Stimulated activated CD4-positive, alpha-beta T cell treated with anti-CD3 and anti-CD28 coated beads, Interleukin-1b, Interleukin-23, amount 100 ng/mL, for 48 hours (primary cell): ENCODE data around the gene PRAC2.

Experiments used
- DNase-seq: peaks from one replicate; pipeline ENCODE4 v3.0.0-alpha.2; 2020

Gene PRAC2

DNA sequence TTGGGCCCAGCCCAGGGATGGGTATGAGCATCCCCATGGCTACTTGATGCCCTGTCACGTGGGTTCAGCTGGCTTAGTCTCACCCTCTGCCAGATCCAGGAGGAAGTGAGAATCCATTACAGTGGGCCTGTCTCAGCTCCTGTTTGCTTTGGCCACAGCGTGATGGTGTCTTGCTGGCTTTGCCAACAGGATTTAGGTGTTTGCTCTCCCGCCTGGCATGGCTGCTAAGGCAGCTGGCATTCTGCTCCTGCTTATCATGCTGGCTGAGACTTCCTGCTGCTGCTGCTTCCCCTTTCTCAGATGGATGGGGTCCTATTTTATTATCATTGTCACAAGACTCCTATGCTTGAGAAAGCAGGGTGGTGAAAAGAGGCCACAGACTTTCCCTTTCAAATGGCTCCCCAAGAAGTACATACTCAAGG, 33.9 kb downstream of the PRAC2 start:
- no peak for DNase-seq

DNA sequence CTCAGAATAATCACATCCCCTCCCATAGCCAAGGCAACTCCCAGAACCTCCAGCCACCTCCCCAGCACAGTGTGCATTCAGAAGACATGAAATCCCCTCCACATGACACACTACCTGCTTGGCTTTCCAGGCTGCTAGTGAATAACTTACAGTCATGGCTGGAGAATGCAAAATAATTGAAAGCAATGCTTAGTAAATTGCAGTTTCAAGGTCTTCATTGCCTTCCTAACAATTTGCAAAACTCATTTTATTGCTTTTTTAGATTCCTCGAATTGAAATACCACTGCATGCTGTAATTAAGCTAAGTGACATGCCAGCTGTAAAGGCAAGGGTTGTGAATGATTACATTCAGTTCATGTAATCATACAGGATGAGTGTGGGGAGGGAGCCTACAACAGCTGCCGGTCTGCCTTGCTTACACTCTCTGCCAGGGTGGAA, 34.6 kb downstream of the PRAC2 start:
- DNase-seq = no peak

DNA sequence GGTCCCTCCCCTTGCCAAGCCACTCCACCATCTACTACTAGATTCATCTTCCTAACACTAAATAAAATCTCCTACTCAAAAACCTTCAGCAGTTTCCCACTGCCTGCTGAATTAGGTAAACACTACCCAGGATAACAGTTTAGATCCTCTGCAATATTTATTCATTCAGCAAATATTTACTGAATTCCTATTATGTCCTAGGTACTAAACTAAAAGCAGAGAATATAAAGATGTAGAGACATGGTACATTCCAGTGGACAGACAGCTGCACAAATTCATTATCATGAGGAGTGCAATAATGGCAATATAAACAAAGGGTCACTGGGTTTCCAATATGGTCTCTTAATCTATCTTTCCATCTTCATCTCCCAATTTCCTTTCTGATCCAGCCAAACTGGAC, 36.3 kb downstream of the PRAC2 start:
- no peak for DNase-seq

DNA sequence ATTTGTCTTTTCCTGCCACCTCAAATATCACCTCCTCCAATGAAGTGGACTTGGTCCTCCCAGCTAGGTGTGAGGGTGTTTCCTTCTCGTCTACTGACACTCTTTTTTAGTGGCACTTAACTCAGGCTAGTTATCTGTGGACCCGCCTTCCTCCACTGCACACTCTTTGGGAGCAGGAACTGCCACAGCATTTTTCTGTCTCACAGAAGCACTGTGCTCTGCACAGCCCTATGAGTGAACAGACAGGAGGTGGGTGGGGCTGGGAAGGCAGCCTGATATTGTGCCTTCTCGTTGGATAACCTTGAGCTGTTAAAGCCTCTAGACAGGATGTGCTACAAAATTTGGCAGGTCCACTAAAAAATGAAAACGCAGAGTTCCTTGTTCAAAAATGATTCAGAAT, 37.4 kb downstream of the PRAC2 start:
- no peak for DNase-seq

DNA sequence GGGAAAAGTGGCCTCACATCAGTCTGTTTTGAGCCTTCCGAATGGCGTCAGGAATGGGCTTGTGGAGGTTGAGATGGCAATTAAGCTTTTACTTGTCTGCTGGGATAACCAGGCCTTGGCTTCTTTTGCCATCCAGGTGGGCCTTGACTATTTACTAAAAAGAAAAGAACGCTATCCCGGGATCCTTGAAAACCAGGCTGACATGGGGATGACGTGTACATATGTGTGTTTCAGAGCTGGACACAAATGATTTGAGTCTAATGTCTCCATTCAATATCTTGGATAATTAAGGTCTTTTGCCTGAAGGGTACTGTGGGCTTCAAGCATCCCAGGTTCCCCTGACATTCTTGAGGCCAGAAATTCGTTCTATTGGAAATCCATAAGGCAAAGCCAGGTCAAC, 38.1 kb downstream of the PRAC2 start:
- no peak for DNase-seq

DNA sequence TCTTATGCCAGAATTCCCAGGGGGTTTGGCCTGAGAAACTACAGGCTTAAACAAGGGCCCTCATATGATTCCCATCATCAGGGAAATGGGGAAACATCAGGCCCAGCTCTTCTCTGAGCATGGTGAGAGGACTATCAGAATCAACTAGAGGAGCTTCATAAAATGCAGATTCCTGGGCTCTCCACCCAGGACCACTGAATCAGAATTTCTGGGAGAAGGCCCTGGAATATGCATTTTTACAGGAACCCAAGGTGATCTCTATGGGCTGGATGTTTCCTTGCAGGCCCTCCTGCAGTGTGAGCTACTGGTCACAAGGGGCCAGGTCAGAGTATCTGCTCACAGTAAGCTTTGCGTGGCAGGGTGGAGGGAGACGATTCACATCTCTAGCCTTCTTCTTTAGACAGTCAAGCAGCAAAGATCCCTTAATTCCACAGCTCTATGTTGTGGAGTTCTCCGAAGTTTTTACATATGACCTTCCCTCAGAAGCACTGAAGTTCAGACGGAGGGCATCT, 44.3 kb downstream of the PRAC2 start:
- no peak for DNase-seq

DNA sequence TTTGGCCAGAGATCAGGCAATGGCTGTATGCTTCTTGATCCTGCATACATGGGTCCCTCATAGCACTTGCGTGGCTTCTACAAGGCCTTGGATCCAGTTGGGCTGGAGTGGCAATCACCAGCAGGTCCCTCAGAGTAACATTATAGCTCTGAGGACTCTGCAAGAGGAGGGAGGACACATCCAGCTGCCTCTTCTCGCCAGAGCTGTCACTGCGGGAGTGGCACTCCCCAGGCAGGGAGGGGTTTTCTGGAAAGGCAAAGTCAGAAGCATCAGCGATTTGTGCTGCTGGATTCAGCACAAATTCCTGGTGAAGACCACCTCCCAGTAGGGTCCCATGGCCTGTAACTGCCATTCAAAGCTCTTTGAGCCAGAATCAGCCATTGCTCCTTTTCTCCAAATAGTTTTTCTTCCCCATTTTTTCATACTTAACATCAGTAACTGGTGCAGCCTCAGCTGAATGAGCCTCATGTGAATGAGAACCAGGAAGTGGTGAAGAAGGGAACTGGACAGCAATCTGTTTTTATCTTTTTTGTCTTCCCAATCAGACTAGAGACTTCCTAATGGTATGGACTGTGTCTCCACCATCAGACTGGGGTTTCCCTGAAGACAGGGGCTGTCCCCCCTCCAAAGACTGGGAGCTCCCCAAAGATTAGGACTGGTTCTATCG, 46.2 kb downstream of the PRAC2 start:
- DNase-seq = no peak

DNA sequence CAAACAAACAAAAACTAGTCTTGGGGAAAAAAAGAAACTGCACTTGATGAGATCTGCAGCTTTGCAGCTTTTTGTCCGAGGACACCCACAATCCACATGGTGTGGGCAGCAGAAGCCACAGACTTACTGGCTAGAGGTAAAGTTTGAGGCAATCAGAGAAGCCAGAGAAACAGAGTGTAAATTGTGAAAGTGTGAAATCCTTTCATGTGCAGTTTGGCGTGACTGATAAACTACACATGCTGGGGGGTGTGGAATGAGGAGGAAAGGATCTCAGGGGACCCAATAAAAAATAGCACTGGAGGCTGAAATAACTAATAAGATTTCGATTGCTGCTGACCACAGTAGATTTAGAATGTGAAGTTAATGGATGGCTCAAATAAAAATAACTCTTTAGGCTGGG, 48.0 kb downstream of the PRAC2 start:
- no peak for DNase-seq

DNA sequence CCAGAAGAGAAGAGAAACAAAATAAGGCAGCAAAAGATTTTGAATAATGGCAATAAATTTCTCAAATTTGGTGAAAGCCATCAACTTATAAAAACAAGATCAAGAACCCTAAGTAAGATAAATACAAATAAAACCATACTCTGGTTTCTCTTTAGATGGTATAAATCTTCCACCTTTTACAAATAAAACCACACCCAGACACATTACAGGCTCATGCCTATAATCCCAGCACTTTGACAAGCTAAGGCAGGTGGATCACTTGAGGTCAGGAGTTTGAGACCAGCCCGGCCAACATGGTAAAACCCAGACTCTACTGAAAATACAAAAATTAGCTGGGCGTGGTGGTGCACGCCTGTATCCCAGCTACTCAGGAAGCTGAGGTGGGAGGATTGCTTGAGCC, 50.3 kb downstream of the PRAC2 start:
- no peak for DNase-seq
